ENCODE data around the gene TRAF1.

- TF ChIP-seq JUND (IDR thresholded peaks at IDR 0.05) (no peak), CTCF (IDR thresholded peaks at IDR 0.05; ENCODE audit: low read depth, low read length, missing input control) (no peak), MAX (IDR thresholded peaks at IDR 0.05) (no peak), SP1 (IDR thresholded peaks at IDR 0.05) (no peak), REST (IDR thresholded peaks at IDR 0.05) (no peak), HNF4A (conservative IDR thresholded peaks at IDR 0.05) (no peak), FOXA1 (IDR thresholded peaks at IDR 0.05) (no peak), ZBTB33 (IDR thresholded peaks at IDR 0.05) (no peak), TAF1 (conservative IDR thresholded peaks at IDR 0.05) (no peak), YY1 (IDR thresholded peaks at IDR 0.05) (no peak), RAD21 (IDR thresholded peaks at IDR 0.05) (no peak)
Observed at GRCh38 chr9:120902569-120903535, 23.7 kb downstream of the TRAF1 start.

All from liver (tissue), 3 donors.